ENCODE measurements around the gene THOC6. TPM values are rescaled to one million over a fixed set of nuclear protein-coding genes. Genes with fewer than 3 reads are reported as not detected.
A peak's percentile ranks its signal among the peaks of the same experiment; 100 is the strongest.

Gene THOC6
- total RNA-seq, 2 experiments from 2014 or later, result 33.6 to 36.0 TPM

DNA sequence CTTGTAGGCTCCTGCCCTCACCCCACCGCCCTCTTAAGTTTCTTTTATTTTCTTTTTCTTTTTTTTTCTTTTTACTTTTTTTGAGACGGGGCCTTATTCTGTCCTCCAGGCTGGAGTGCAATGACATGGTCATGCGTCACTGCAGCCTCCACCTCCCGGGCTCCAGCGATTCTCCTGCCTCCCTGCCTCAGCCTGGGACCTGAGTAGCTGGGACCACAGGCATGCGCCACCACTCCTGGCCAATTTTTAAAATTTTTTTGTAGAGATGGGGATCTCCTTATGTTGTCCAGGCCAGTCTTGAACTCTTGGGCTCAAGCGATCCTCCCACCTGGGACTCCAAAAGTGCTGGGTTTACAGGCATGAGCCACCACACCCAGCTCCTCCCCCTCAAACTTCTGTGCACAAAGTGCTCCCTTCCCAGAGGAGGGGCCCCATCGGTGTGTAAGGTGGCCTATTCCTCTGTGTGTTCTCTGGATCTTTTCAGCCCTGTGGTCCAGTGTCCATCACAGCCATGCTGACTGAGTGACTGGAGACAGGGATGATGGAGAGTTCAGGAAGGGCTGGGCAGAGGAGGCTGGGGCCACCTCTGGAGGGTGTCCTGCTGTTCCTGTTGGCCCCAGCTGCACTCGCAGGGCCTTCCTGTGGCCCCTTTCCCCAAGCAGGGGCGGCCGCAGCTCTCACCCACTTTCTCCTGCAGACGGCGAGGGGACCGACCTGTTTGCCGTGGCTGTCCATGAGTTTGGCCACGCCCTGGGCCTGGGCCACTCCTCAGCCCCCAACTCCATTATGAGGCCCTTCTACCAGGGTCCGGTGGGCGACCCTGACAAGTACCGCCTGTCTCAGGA, 32.7 kb downstream of the THOC6 start:
- peaks cover 31% of the 10 kb centered on the region for H3K4me1 ChIP-seq (ENCODE audit: insufficient read depth, low read length, poor library complexity, severe bottlenecking)
- no peak overlapping the region for H3K27ac ChIP-seq (ENCODE audit: low read depth, low read length, poor library complexity, severe bottlenecking)
- H3K4me3 ChIP-seq (ENCODE audit: low read depth, low read length, poor library complexity, severe bottlenecking), result no peak overlapping the region
- H3K4me2 ChIP-seq (ENCODE audit: low read length), result no peak overlapping the region
- no peak overlapping the region for H2AFZ ChIP-seq (ENCODE audit: low read length)
- H3K9me3 ChIP-seq (ENCODE audit: low read length), result no peaks in the 10 kb centered on the region
- POLR2A ChIA-PET, result interaction anchor here (0.5 to 0.8 kb wide), 2 partner anchors 10 to 44 kb away, joined by 3 to 4 read pairs; no protein-coding TSS in a partner anchor
- no peaks in the 10 kb centered on the region for H3K79me2 ChIP-seq (ENCODE audit: insufficient read depth, low read depth, low read length)
- H4K20me1 ChIP-seq (ENCODE audit: insufficient read depth, low read length), result no peaks in the 10 kb centered on the region
- no peaks in the 10 kb centered on the region for H3K9me2 ChIP-seq (ENCODE audit: insufficient read depth, low read length)
- intact Hi-C loops (cut with micrococcal nuclease; ENCODE audit: unreplicated experiment), result no loop called here
- no peaks in the 10 kb centered on the region for H3K36me3 ChIP-seq (ENCODE audit: insufficient read depth, low read length)
- CTCF ChIA-PET (ENCODE audit: unreplicated experiment), result no interaction called here
- BruUV-seq (replicated peaks), result no TSS peak
- DNase-seq (ENCODE audit: low spot score), result no peak
- TF ChIP-seq EZH2phosphoT487 (IDR thresholded peaks at IDR 0.05; ENCODE audit: borderline replicate concordance, low read depth, low read length), result no peak
- TF ChIP-seq, protein P1, sequence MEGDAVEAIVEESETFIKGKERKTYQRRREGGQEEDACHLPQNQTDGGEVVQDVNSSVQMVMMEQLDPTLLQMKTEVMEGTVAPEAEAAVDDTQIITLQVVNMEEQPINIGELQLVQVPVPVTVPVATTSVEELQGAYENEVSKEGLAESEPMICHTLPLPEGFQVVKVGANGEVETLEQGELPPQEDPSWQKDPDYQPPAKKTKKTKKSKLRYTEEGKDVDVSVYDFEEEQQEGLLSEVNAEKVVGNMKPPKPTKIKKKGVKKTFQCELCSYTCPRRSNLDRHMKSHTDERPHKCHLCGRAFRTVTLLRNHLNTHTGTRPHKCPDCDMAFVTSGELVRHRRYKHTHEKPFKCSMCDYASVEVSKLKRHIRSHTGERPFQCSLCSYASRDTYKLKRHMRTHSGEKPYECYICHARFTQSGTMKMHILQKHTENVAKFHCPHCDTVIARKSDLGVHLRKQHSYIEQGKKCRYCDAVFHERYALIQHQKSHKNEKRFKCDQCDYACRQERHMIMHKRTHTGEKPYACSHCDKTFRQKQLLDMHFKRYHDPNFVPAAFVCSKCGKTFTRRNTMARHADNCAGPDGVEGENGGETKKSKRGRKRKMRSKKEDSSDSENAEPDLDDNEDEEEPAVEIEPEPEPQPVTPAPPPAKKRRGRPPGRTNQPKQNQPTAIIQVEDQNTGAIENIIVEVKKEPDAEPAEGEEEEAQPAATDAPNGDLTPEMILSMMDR (conservative IDR thresholded peaks at IDR 0.05; ENCODE audit: low read length), result no peak

DNA sequence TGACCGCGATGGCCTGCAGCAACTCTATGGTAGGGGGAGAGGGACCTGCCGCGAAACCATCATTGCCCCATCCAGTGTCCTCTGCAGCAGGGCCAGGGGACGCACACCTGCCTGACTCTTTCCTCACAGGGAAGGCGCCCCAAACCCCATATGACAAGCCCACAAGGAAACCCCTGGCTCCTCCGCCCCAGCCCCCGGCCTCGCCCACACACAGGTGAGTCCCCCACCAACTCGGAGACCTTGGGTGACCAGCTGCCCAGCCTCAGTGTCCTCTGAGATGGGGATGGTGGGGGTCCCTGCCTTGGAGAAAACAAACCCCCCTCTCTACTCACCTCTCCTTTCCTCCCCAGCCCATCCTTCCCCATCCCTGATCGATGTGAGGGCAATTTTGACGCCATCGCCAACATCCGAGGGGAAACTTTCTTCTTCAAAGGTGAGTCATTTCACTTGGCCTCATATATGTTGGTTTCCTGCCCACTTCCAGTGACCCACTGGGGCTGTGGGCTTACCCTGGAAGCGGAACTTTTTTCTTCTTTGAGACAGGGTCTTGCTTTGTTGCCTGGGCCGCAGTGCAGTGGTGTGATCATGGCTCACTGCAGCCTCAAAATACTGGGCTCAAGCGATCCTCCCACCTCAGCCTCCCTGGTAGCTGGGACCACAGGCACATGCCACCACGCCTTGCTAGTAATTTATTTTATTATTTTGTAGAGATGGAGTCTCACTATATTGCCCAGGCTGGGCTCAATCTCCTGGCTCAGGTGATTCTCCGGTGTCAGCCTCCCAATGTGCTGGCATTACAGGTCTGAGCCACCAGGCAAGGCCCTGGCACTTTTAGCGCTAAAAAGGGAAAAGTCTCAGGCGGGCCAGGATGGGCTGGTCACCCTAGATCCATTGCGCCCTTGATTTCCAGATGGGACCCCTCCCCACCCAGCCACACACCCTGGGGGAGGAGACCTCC, 33.6 kb downstream of the THOC6 start:
- Histone ChIP-seq H3K36me3 (ENCODE audit: insufficient read depth, low read length) (no peaks in the 10 kb centered on the region), H3K9me3 (ENCODE audit: low read length) (no peaks in the 10 kb centered on the region), H3K27ac (ENCODE audit: low read depth, low read length, poor library complexity, severe bottlenecking) (no peak overlapping the region), H3K79me2 (ENCODE audit: insufficient read depth, low read depth, low read length) (no peaks in the 10 kb centered on the region), H3K9me2 (ENCODE audit: insufficient read depth, low read length) (no peaks in the 10 kb centered on the region), H3K4me1 (ENCODE audit: insufficient read depth, low read length, poor library complexity, severe bottlenecking) (peaks cover 31% of the 10 kb centered on the region), H2AFZ (ENCODE audit: low read length) (no peak overlapping the region), H3K4me3 (ENCODE audit: low read depth, low read length, poor library complexity, severe bottlenecking) (peak overlapping the region; percentile 76), H4K20me1 (ENCODE audit: insufficient read depth, low read length) (no peaks in the 10 kb centered on the region), H3K4me2 (ENCODE audit: low read length) (peak overlapping the region; percentile 75)
- ChIA-PET POLR2A (no interaction called here), CTCF (ENCODE audit: unreplicated experiment) (interaction anchor here (1.9 kb wide), 1 partner anchor 29 kb away, joined by 12 read pairs; no protein-coding TSS in a partner anchor)
- intact Hi-C loops (cut with micrococcal nuclease; ENCODE audit: unreplicated experiment), result loop anchor here (1.0 to 2.0 kb wide), 3 partner anchors 43 to 109 kb away; no protein-coding TSS in a partner anchor
- DNase-seq (ENCODE audit: low spot score), result no peak
- no TSS peak for BruUV-seq (replicated peaks)
- TF ChIP-seq, protein P1 (conservative IDR thresholded peaks at IDR 0.05; ENCODE audit: low read length), result no peak
- TF ChIP-seq EZH2phosphoT487 (IDR thresholded peaks at IDR 0.05; ENCODE audit: borderline replicate concordance, low read depth, low read length), result no peak

Data from OCI-LY7 (cell line).